ENCODE data around the gene TEKT3.

- no peak for TF ChIP-seq CTCF (IDR thresholded peaks at IDR 0.05)
- no peak for TF ChIP-seq POLR2A (IDR thresholded peaks at IDR 0.05)
- no peak for TF ChIP-seq EP300 (IDR thresholded peaks at IDR 0.05)
Observed at GRCh38 chr17:15379659-15380058, 38.3 kb upstream of the TEKT3 start.
